Right forelimb (tissue), 1 donor: ENCODE data around the gene WDFY3.

Experiments used
- DNase-seq: peaks from one replicate; pipeline ENCODE4 v3.0.0-alpha.2; 2018

The WDFY3 gene

DNA sequence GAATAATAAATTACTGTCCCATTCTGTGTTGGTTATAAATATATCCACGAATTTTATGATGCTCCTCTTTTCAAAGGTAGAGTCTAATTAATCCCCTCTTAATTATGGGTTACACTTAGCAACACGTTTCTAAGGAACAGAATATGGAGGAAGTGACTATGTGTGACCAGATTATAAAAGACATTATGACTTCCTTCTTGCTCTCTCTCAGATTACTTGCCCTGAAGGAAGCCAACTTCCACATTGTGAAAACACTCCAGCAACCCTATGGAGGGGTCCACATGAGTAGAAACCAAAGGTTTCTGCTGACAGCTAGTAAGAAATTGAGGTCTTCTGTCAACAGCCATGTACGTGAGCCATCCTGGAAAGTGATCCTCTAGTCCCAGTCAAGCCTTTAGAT lies 59.3 kb downstream of the WDFY3 start:
- DNase-seq: no peak

DNA sequence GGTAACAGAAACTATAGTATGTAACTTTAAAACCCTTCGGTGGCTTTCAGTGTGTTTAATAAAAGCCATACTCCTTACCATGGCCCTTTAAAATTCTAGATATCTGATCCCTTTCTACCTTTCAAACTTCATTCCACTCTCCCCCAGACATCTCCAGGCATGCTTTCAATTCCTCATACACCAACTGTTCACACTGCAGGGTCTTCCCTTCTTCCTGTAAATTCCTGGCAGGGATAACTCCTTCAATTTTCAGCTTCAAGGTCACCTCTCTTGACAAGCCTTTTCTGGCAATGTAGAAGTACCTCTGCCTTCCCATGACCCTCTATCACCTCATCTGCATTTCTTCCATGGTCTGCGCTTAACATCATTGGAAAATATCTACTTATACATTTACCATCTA lies 60.8 kb downstream of the WDFY3 start:
- DNase-seq: no peak

DNA sequence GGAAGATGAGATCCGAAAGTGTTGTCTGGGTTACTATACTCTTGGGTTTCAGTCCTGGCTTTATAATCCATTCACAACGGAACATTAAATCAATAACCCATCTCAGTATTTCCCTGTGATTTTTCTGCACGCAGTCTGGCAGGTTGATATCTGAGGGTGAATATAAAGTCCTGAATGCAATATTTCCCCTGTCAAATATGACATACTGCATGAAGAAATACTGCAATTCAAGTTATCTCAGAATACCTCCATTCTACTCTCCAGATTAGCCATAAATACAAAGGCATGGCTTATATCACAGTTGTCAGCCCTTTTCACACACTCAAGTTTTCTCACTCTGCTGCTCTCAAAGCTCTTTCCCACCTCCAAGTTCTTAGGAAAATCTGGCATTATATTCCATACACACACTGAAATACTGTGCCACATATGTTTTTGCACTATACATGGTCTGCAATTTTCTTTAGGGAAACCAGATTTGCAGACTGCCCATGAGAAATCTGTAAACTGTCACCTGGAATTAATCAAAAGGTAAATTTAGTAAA lies 64.7 kb downstream of the WDFY3 start:
- DNase-seq: no peak

DNA sequence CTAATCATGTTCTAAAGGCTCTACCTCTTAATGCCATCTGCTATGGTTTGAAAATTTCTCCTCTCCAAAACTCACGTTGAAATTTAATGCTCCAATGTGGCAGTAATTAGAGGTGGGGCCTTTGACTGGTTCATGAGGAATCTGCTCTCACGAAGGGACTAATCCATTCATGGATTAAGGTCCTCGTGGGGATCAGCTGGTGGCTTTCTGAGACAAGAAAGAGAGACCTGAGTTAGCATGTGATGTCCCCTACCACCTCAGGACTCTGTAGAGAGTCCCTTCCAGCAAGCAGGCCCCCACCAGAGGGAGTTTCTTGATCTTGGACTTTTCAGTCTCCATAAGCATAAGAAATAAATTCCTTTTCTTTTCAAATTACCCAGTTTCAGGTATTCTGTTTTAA lies 65.3 kb downstream of the WDFY3 start:
- DNase-seq: no peak

DNA sequence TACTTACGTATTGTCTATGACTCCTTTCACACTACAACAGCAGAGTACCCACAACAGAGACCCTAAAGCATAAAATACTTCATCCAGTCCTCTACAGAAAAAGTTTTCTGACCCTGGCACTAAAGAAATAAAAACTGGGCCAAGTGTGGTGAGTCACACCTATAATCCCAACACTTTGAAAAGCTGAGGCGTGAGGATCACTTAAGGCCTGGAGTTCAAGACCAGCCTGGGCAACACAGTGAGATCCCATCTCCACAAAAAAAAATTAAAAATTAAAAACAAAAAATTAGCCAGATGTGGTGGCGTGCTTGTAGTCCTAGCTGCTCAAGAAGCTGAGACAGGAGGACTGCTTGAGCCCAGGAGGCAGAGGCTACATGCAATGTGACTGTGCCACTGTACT lies 66.9 kb downstream of the WDFY3 start:
- no peak for DNase-seq

DNA sequence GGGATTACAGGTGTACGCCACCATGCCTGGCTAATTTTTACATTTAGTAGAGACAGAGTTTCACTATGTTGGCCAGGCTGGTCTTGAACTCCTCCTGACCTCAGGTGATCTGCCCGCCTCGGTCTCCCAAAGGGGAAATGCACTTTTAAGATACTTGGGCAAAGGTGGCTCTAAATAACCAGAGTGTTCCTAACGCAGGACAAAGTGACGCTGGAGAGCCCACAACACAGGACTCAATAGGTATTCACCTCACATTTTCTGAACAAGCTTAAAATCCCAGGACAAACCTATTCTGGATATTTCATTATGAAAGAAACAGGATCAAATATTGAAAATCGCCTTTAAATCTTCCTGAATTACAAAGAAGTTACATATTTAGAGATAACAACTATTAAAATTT lies 69.0 kb downstream of the WDFY3 start:
- no peak for DNase-seq

DNA sequence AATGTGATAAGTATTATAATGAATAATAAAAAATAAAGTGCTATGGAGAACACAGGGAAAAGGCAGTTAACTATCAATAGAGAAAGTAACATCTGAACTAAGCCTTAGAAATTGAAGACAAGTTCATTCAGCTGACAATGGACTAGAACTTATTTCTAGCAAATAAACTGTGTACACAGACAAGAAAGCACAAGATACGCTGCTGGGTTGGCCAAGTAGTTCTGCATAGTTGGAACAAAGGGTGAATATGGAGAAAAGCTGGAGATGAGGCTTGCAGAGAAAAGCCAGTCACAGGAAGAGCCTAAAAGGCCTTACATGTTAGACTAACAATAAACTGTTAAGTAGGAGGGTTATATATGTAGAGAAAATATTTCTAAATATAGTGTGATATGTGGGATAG lies 71.2 kb downstream of the WDFY3 start:
- no peak for DNase-seq

DNA sequence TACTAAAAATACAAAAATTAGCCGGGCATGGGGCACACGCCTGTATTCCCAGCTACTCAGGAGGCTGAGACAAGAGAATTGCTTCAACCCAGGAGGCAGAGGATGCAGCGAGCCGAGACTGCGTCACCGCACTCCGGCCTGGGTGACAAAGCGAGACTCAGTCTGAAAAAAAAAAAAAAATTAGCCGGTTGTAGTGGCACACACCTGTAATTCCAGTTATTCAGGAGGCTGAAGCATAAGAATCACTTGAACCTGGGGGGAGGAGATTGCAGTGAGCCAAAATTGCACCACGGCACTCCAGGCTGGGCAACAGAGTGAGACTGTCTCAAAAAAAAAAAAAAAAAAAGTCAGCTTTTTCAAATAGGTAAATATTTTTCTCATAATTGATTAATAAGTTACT lies 71.9 kb downstream of the WDFY3 start:
- DNase-seq: no peak

DNA sequence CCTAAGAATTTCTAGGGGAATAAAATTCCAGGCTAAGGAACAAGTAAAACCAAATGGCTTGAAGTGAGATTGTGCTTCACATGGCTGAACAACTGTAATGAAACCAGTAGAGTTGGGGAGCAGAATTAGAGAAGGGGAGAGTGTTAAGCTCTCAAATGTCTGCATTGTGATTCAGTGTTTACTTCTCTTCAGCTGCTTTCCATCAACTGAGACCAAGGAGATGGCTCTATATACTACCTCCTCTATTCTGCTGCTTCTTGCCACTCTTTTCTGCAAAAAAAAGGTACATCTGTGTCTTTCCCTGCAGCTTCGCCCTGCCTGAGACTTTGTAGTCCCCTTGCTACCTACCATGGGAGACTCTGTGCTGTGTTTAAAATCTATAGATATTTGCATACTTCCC lies 73.5 kb downstream of the WDFY3 start:
- no peak for DNase-seq

DNA sequence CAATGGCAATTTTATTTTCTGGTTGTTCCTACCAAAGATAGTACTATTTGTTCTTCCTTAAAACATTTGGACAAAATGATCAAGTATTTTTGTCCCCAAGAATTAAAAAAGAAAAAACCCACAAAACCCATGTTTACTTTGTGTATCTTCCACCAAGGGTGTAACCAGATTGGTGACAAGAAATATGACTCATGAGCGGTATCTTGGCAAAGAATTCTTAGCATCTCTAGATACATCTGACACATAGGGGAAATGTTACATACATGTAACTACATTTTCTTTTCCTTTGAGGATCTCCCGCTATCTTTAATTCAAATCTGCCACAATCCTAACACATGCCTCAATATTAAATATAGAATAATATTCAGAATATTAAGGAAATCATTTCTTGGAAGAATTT lies 78.7 kb downstream of the WDFY3 start:
- no peak for DNase-seq

DNA sequence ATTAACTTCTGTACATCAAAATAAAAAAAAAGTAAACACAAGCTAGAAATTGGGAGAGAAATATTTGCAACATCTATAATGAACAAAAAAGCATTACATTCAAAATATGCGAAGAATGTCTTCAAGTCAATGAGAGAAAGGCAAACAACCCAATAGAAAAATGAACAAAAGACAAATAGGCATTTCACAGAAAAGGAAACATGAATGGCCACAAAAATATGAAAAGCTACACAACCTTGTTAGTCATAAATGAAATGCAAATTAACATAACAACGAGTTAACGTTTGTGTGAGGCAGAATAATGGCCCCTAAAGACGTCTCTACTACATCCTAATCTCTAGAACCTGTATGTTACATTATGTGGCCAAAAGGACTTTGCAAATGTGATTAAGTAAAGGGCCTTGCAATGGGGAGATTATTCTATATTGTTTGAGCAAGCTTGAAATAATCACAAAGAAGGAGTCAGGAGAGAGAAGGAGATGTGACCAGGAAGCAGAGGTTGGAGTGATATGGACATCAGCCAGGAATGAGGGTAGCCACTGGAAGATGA lies 86.8 kb downstream of the WDFY3 start:
- DNase-seq: no peak

DNA sequence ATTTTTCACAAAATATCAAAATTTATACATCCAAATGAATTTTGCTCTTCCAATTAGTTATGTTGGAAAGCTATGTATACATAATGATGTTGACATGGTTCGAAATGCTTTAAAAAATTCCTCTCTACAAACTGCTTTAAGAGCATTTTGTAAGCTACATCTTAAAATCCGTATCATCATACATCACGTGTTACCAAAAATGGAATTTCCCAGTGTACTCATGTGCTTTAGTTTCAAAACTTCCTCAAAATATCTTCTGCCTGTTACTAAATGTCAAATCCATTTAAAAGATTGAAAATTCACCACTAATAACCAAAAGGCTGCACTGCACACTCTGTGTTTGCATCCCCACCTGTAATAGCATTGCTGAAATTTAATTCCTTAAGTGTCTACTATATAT lies 87.9 kb downstream of the WDFY3 start:
- DNase-seq: no peak

DNA sequence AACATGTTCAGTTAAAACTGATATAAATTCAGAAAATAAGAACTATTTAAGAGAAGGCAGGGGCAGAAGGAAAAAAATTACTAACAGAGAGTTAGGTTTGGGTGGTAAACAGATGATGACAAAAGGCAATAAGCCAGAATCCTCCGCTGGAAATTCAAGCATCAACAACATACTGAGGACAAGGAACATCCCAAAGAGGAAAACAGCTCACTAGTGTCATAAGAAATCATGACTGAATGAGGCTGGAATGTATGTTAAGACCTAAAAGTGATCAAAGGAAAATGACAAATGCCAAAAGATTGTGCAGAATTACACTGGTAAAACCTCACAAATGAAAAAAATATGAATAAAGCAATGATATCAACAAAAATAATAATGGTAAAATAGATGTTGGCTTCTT lies 88.4 kb downstream of the WDFY3 start:
- no peak for DNase-seq

DNA sequence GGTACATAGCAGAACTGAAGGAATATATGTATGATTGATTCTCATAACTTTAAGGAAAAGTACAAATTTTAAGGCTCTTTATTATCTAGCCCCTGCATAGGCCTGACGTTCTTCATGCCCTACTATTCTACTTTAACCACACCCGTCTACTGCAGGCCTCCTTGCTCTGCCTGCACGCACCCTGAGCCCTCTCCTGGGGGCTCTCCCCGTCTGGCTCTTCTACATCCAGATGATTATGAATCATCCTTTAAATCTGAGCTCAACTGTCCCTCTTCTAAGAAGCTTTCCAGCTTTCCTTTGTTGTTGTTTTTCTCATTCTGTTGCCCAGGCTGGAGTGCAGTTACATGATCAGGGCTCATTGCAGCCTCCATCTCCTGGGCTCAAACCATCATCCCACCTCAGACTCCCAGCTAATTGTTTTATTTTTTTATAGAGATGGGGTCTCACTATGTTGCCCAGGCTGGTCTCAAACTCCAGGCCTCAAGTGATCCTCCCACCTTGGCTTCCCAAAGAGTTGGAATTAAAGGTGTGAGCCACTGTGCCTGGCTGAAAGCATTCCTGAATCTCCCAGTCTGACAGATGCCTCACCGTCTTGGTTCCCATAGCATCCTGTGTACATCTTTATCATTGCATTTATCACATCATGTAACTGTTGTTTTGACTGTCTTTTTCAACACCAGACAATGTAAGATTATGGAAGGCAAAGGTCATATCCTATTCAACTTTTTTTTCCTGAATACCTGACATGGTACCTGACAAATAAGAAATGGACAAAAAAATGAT lies 89.2 kb downstream of the WDFY3 start:
- DNase-seq: no peak

DNA sequence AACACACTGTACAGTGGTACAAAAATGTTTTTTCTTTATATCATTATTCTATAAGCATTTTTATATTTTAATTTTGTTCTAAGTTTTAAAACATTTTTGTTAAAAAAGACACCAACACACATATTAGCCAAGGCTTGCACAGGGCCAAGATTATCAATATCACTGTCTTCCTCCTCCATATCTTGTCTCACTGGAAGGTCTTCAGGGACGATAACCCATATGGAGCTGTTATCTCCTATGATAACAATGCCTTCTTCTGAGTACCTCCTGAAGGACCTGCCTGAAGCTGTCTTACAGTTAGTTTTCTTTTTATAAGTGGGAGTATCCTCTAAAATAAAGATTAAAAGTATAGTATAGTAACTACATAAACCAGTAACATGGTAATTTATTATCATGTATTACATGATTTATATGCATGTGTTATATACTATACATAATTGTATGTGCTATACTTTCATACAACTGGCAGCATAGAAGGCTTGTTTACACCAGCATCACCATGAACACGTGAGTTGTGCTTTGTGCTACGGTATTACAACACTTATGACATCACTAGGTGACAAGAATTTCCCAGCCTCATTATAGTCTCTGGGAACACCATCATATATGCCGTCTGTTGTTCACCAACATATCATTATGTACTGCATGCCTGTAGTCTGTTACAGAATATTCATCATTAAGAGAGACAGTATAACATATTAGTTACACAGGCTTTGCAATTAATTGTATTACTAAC lies 90.7 kb downstream of the WDFY3 start:
- no peak for DNase-seq

DNA sequence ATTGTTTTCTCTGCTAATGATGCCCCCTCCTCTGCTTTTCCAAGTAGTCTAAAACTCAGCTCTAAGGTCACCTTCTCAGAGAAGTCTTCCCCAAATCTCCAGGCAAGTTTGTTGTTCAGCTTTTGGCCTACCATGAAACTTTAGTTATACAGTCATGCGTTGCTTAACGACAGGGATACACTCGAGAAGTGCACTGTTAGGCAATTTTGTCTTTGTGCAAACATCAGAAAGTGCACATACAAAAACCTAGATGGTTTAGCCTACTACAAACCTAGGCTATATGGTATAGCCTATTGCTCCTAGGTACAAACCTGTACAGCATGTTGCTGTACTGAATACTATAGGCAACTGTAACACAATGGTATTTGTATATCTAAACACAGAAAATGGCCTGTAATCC lies 91.9 kb downstream of the WDFY3 start:
- no peak for DNase-seq

DNA sequence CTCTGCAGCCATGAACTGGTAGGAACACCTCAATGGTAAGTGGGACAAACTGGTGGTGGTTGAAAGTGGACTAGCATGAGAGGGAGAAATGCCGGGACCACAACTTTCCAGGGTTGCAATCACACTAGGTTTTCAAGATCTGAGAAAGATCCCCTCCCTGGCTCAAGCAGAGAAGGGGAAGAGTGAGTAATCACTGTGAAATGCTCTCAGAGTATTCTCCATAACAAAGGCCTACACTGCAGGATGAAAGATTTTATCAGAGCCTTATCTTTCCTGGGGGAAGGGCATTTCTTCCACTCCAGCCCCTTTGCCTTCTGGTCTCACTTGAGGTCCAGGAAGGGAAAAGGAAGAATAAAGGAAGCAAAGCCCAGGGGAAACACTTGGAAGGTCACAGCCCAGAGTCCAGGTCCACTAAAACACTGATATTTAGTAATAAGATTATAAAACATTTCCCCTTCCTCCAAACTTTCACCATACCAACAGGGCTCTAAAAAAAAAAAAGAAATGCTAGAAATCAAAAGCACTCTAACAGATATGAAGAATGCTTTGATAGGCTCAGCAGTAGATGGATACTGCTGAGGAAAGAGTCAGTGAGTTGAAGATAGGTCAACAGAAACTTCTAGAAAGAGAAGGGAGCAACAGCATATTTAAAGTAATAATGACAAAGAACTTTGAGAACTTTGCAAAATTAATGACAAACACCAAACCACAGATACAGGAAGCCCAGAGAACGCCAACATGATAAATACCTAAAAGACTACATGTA lies 95.9 kb downstream of the WDFY3 start:
- DNase-seq: no peak

DNA sequence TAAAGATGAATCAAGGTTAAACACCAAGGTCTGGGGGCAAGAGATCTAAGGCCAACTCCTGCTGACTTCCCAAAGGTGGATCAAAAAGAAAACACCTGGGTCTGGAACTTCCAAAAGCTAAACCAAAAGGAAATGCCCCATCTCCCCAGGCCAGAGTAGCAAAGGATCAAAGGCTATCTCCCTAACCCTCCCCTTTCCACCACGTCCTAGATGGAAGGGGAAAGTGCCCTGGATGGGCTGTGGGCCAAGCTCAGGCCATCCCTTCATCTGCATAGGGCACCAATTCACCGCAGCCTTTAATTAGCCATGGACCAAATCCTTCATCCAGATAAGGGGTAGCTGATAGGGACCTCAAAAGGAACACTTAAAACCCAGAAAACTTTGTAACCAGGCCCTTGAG lies 100.2 kb downstream of the WDFY3 start:
- no peak for DNase-seq

DNA sequence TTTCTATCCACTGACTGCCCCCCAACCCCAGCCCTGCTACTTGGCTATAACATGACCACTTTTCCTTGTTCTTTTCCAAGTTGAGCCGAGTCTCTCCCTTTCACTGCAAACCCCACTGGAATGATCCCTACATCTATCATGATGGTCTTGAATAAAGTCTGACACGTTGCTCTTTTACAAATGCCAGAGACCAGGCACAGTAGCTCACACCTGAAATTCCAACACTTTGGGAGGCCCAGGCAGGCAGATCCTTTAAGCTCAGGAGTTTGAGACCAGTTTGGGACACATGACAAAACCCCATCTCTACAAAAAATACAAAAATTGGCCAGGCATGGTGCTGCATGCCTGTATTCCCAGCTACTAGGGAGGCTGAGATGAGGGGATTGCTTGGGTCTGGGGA lies 100.9 kb downstream of the WDFY3 start:
- no peak for DNase-seq

DNA sequence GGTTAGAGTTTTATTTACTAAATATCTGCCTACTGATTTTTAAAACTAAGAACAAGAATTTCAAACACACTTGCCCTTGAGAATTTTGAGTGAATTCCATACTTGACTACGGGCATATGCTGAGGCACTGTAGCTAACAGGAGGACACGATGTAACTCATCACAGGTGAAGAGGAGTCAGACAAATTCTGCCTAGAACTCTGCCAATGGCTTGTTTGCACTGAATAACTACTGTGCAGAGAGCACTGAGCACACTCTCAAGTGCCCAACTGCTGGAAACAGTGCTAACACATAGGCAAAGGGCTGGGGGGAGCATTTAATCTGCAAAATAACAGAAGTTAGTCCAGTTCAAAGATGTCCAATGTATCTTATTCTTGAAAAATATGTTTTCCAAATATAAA lies 104.4 kb downstream of the WDFY3 start:
- DNase-seq: no peak

DNA sequence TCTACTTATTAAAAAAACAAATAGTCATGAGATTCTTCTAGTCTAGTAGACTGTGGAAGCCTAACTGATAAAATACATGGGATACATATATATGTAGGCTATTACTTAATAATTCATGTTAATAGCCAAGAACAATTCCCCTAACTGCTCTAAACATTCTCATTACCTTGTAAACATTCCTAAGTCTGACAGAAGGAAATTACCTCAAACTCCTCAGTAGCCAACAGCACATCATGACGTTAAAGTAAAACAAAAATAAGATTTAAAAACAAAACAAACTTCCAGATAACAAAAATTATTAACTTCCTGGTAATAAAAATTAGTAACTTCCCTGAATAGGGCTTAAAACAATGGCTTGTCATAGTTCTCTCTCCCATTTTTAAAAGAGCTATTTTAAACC lies 109.2 kb downstream of the WDFY3 start:
- DNase-seq: no peak

DNA sequence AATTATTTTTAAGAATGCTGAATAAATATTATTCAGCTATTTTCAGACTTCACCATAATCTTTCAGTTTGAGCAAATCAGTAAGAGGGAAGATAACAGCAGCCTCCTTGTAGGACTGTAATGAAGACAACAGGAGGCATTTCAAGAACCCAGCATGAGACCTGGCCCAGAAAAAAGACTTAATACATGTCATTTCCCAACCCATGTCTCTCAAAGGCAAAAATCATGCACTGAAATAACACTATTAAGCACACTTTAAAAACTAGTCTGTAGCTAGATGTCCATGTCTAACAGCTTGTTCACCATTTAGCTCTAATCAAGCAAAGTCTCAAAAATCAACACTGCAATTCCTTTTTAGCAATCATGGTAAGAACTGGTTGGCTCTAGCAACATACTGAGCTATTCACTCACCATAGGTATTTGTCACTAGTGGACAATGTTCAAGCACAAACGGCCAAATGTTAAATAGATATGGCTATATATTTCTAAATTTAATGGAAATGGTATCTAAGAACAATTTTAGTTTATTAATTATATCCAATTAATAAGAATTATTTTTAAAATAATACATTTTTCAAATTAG lies 109.9 kb downstream of the WDFY3 start:
- no peak for DNase-seq

DNA sequence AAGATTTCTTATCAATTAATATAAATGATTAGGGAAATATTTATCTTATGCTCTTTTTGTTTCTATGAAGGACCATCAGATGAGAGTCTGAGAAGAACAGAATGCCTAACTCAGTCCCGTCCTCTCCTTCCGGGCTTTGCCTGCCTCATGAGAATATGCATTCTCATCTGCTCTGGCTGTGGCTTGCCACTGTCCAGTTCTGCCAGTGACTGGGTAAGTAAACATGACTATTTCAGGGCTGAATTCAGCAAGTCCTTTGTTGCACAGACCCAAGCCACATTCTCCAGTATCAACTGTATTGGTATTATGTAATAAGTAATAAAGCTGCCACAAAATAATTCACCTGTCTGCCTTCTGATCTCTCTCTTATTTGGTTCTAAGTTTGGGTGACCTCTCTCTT lies 110.7 kb downstream of the WDFY3 start:
- no peak for DNase-seq
